HEK293T (cell line): ENCODE results near the gene MAN1C1.

Experiments used
- CTCF ChIA-PET: fragments of 350-600 bp; formaldehyde crosslinking; extraction: SDS; loops from one replicate; lab custom pipeline; 2021; ENCODE audit warnings: antibody characterized with exemption, inconsistent platforms; lab: Yijun Ruan, JAX
- POLR2A ChIA-PET: fragments of 350-600 bp; formaldehyde crosslinking; extraction: SDS; loops from one replicate; lab custom pipeline; 2020; ENCODE audit warnings: antibody characterized with exemption, inconsistent platforms; lab: Yijun Ruan, JAX
- DNase-seq: peaks from one replicate; pipeline ENCODE4 v3.0.0; 2012; ENCODE audit warnings: mixed read lengths; ENCODE audit errors: extremely low spot score
- ARNT ChIP-seq: fragments of 450-650 bp; IDR thresholded peaks from 2 replicates; pipeline ENCODE4 v1.6.1; 2017; ENCODE audit warnings: mild to moderate bottlenecking
- BHLHE40 ChIP-seq: fragments of 450-650 bp; IDR thresholded peaks from 2 replicates; pipeline ENCODE4 v1.6.1; 2016; ENCODE audit warnings: mild to moderate bottlenecking, moderate library complexity, borderline replicate concordance
- CTBP1 ChIP-seq: fragments of 450-650 bp; IDR thresholded peaks from 2 replicates; pipeline ENCODE4 v1.6.1; 2016; ENCODE audit warnings: borderline replicate concordance
- ELF4 ChIP-seq: fragments of 450-650 bp; IDR thresholded peaks from 2 replicates; pipeline ENCODE4 v1.6.1; 2017; ENCODE audit warnings: antibody characterized with exemption
- FOXA1 ChIP-seq: fragments of 450-650 bp; IDR thresholded peaks from 2 replicates; pipeline ENCODE4 v1.6.1; 2016; ENCODE audit warnings: mild to moderate bottlenecking
- FOXK2 ChIP-seq: fragments of 450-650 bp; IDR thresholded peaks from 2 replicates; pipeline ENCODE4 v1.6.1; 2016; ENCODE audit warnings: mild to moderate bottlenecking
- FOXM1 ChIP-seq: fragments of 450-650 bp; IDR thresholded peaks from 2 replicates; pipeline ENCODE4 v1.6.1; 2017; ENCODE audit warnings: mild to moderate bottlenecking, borderline replicate concordance
- HDGF ChIP-seq: fragments of 450-650 bp; IDR thresholded peaks from 2 replicates; pipeline ENCODE4 v1.6.1; 2017; ENCODE audit warnings: antibody characterized with exemption, borderline replicate concordance
- L3MBTL2 ChIP-seq: fragments of 450-650 bp; conservative IDR thresholded peaks from 2 replicates; pipeline ENCODE4 v1.6.1; 2016; ENCODE audit warnings: mild to moderate bottlenecking
- LEF1 ChIP-seq: fragments of 450-650 bp; IDR thresholded peaks from 2 replicates; pipeline ENCODE4 v1.6.1; 2017; ENCODE audit warnings: mild to moderate bottlenecking, borderline replicate concordance
- NFRKB ChIP-seq: fragments of 450-650 bp; IDR thresholded peaks from 2 replicates; pipeline ENCODE4 v1.6.1; 2016; ENCODE audit warnings: mild to moderate bottlenecking, moderate library complexity
- PKNOX1 ChIP-seq: fragments of 450-650 bp; IDR thresholded peaks from 2 replicates; pipeline ENCODE4 v1.6.1; 2016
- SP1 ChIP-seq: fragments of 450-650 bp; IDR thresholded peaks from 2 replicates; pipeline ENCODE4 v1.6.1; 2017
- SUZ12 ChIP-seq: fragments of 450-650 bp; IDR thresholded peaks from 2 replicates; pipeline ENCODE4 v1.6.1; 2016; ENCODE audit warnings: mild to moderate bottlenecking
- TARDBP ChIP-seq: fragments of 450-650 bp; IDR thresholded peaks from 2 replicates; pipeline ENCODE4 v1.6.1; 2016
- ZNF384 ChIP-seq: fragments of 450-650 bp; IDR thresholded peaks from 2 replicates; pipeline ENCODE4 v1.6.1; 2016

MAN1C1 gene

DNA sequence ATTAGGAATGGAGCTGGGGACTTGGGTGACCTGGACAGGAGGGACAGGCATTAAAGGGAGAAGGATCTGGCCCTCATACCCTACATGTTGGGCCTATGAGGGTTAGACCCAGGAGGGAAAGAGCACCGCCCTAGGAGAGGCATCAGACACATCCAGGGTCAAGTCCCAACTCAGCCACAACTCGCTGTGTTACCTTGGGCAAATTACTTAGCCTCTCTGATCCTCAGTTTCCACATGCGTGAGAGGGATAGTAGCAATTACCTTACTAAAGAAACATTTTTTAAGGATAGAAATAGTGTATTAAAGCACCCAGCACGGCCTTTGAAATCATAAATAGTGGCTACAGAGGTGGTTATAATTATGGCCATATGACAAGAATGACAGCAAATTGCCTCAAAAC is 163.3 kb downstream of the MAN1C1 start:
- ChIA-PET POLR2A (interaction anchor here (2.6 kb wide), 1 partner anchor 10 kb away, joined by 5 read pairs; no protein-coding TSS in a partner anchor), CTCF (interaction anchor here (0.5 to 1.3 kb wide), 2 partner anchors 14 to 188 kb away, joined by 3 to 4 read pairs; no protein-coding TSS in a partner anchor)
- no peak for DNase-seq
- TF ChIP-seq ARNT: no peak
- no peak for TF ChIP-seq FOXM1
- no peak for TF ChIP-seq CTBP1
- no peak for TF ChIP-seq SUZ12
- TF ChIP-seq NFRKB: no peak
- no peak for TF ChIP-seq ZNF384
- no peak for TF ChIP-seq FOXK2
- TF ChIP-seq HDGF: no peak
- TF ChIP-seq L3MBTL2: no peak
- no peak for TF ChIP-seq SP1
- TF ChIP-seq BHLHE40: no peak
- no peak for TF ChIP-seq ELF4
- TF ChIP-seq PKNOX1: no peak
- TF ChIP-seq TARDBP: no peak

GRCh38 chr1:25780318-25781129 is 163.9 kb downstream of the MAN1C1 start:
- CTCF ChIA-PET: interaction anchor here (0.5 to 1.3 kb wide), 3 partner anchors 13 to 224 kb away, joined by 3 to 4 read pairs (median 3); no protein-coding TSS in a partner anchor
- no peak for TF ChIP-seq NFRKB
- no peak for TF ChIP-seq TARDBP
- TF ChIP-seq FOXK2: no peak
- TF ChIP-seq PKNOX1: no peak
- TF ChIP-seq CTBP1: no peak
- TF ChIP-seq BHLHE40: no peak
- TF ChIP-seq SUZ12: no peak
- POLR2A ChIA-PET: interaction anchor here (2.6 kb wide), 1 partner anchor 9 kb away, joined by 5 read pairs; no protein-coding TSS in a partner anchor
- DNase-seq: no peak

DNA sequence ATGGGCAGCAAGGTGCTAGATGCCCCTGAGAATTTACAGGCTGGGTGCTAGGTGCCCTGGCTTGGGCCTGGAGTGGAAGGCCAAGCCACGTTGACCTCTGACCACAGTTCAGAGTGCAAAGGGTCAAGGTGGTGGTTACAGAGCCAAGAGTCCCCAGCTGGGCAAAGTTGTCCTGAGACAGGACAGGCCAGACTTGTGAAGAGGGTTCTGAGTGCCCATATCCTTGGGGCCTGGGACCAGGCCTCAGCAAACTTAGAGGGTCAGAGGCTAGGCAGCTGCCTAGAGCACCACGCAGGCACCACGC is 164.5 kb downstream of the MAN1C1 start:
- POLR2A ChIA-PET: no interaction called here
- DNase-seq: no peak
- TF ChIP-seq FOXK2: no peak
- TF ChIP-seq FOXA1: no peak
- no peak for TF ChIP-seq FOXM1
- TF ChIP-seq HDGF: no peak
- TF ChIP-seq NFRKB: no peak
- no peak for TF ChIP-seq ELF4
- no peak for TF ChIP-seq SP1
- TF ChIP-seq PKNOX1: no peak
- no peak for TF ChIP-seq ZNF384
- TF ChIP-seq L3MBTL2: no peak
- TF ChIP-seq BHLHE40: no peak
- TF ChIP-seq SUZ12: no peak
- TF ChIP-seq CTBP1: no peak
- no peak for TF ChIP-seq LEF1
- no peak for TF ChIP-seq TARDBP
- no peak for TF ChIP-seq ARNT
- CTCF ChIA-PET: interaction anchor here (0.6 to 1.3 kb wide), 2 partner anchors 13 to 225 kb away, joined by 3 to 4 read pairs; no protein-coding TSS in a partner anchor

DNA sequence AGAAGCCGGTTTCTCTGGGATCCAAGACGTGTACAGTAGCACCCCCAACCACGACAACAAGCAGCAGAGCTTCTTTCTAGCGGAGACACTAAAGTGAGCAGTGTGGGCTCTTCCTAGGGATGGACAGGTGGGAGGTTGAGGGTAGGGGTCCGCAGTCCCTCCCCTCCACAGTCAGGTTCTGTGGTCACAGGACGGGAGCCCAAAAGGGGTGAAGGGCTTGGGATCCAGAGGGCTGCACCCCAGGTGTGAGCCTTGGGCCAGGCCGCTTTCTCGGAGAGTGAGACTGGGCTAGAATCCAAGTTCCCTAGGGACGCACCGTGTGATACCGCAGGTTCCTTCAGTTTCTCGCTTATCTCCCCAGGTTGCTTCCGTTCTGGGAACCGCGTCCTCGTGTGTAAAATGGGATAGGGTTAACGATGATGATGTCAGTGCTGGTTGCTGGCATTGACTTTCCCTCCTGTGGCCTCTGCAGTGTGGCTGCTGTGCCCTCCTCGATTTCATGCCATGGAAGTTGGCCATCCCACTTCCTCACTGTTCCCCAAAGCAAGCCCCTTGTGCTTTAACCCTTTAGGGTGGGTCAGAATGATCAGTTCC is 166.1 kb downstream of the MAN1C1 start:
- TF ChIP-seq LEF1 (no peak), CTBP1 (no peak), FOXA1 (no peak), FOXK2 (no peak), SP1 (no peak), ZNF384 (no peak), BHLHE40 (no peak), ARNT (no peak), HDGF (no peak), FOXM1 (no peak), L3MBTL2 (no peak), ELF4 (no peak), PKNOX1 (no peak), SUZ12 (no peak), TARDBP (no peak), NFRKB (no peak)
- DNase-seq: no peak
- CTCF ChIA-PET: no interaction called here
- POLR2A ChIA-PET: interaction anchor here (0.8 kb wide), 1 partner anchor 13 kb away, joined by 3 read pairs; no protein-coding TSS in a partner anchor

DNA sequence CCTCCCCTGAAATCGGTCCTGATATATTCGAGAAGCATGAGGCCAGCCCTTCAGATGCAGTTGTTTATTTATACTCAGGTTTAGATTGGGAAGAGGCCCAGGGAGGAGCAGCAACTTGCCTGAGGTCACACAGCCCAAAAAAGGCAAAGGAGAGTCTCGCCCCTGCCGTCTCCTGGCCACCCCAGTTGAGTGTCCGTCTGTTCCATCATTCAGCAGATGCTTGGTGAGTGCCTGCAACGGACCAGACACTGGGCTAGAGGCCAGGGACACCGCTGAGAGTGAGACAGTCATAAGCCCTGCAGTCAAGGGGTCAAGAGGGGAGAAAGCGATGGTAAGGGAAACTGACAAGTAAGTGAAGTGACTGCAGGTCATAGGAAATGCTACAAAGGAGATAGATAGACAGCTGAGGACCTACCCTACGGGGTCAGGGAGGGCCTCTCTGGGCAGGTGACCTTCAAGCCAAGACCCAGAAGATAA is 168.0 kb downstream of the MAN1C1 start:
- ChIA-PET POLR2A (interaction anchor here (0.6 kb wide), 1 partner anchor 13 kb away, joined by 3 read pairs; no protein-coding TSS in a partner anchor), CTCF (no interaction called here)
- DNase-seq: no peak
- TF ChIP-seq FOXK2 (no peak), CTBP1 (no peak), HDGF (no peak), NFRKB (no peak)
